ENCODE measurements around the gene GPHB5. TPM values are rescaled to one million over a fixed set of nuclear protein-coding genes. Genes with fewer than 3 reads are reported as not detected.

GPHB5 gene
- total RNA-seq, 1 experiment from 2014 or later, result not detected

GRCh38 chr14:63290741-63291430 is 27.8 kb downstream of the GPHB5 start:
- Histone ChIP-seq H3K79me1 (ENCODE audit: insufficient read depth, low read depth, low read length, poor library complexity, severe bottlenecking) (no peaks in the 10 kb centered on the region), H3K23me2 (ENCODE audit: insufficient read length, low read depth, low read length, poor library complexity, severe bottlenecking) (no peaks in the 10 kb centered on the region), H4K91ac (ENCODE audit: insufficient read length, low read depth, low read length) (no peak overlapping the region), H2BK5ac (ENCODE audit: insufficient read length, low read length) (no peak overlapping the region), H3T11ph (ENCODE audit: low read length) (no peak overlapping the region), H2BK20ac (ENCODE audit: low read depth, low read length, poor library complexity, severe bottlenecking) (no peak overlapping the region), H3K27me3 (ENCODE audit: insufficient read depth, low read length) (no peaks in the 10 kb centered on the region), H2AFZ (ENCODE audit: low read length) (no peak overlapping the region), H4K8ac (replicated peaks; ENCODE audit: insufficient read length, low read depth, low read length) (no peak overlapping the region), H4K5ac (ENCODE audit: insufficient read length, low read depth, low read length) (no peak overlapping the region), H3K79me2 (ENCODE audit: insufficient read depth, low read length) (no peaks in the 10 kb centered on the region), H4K20me1 (ENCODE audit: control insufficient read depth, insufficient read depth, insufficient read length) (no peaks in the 10 kb centered on the region), H2BK12ac (ENCODE audit: insufficient read length, low read depth, low read length) (no peak overlapping the region), H2BK15ac (ENCODE audit: low read depth, low read length) (no peak overlapping the region), H2BK120ac (ENCODE audit: low read depth, low read length, poor library complexity, severe bottlenecking) (no peak overlapping the region), H3K4me1 (ENCODE audit: insufficient read depth, low read length) (peaks cover 4% of the 10 kb centered on the region; the same call in 1 of the 2 replicates), H3K18ac (ENCODE audit: insufficient read length, low read depth, low read length) (no peak overlapping the region), H3K9ac (ENCODE audit: extremely low read depth, insufficient read length, low read length) (no peak overlapping the region), H3K4me2 (ENCODE audit: insufficient read depth, insufficient read length, low read length) (no peak overlapping the region), H2AK5ac (ENCODE audit: insufficient read length, low read length) (no peak overlapping the region), H3K27ac (ENCODE audit: insufficient read length, low read depth, low read length) (no peak overlapping the region), H3K56ac (ENCODE audit: insufficient read length, low read depth, low read length) (no peak overlapping the region), H3K23ac (ENCODE audit: insufficient read length, low read depth, low read length) (no peak overlapping the region), H3K4ac (ENCODE audit: low read depth, low read length) (no peak overlapping the region), H3K14ac (ENCODE audit: insufficient read depth, low read length) (no peak overlapping the region), H3K9me3 (ENCODE audit: control insufficient read depth, low read depth, low read length) (no peaks in the 10 kb centered on the region)
- H3K4me1 Mint-ChIP-seq, result peaks cover 16 to 22% of the 10 kb centered on the region in 2 experiments
- no peak for DNase-seq
- no peaks in the 10 kb centered on the region for H3K27me3 Mint-ChIP-seq (ENCODE audit: low read depth)
- H3K4me3 Mint-ChIP-seq, result no peak overlapping the region
- TF ChIP-seq CTCF (conservative IDR thresholded peaks at IDR 0.05), result no peak
- H3K36me3 Mint-ChIP-seq (ENCODE audit: insufficient read depth in 1 of 3, low read depth in 3 of 3), result no peaks in the 10 kb centered on the region
- WGBS (ENCODE audit: extremely low coverage, insufficient read length, low lambda C conversion rate), result no CpG with 5 or more reads among the region's 12 CpGs
- H3K9me3 Mint-ChIP-seq, result no peaks in the 10 kb centered on the region
- peak overlapping the region; percentile 0 to 26 (median 9); a peak in 1 of 7 replicates for H3K27ac Mint-ChIP-seq
